Measurements from ENCODE around the gene CISD3.

CISD3 gene

GRCh38 chr17:38741921-38742410, 11.8 kb downstream of the CISD3 start:
- TF ChIP-seq, protein P1, sequence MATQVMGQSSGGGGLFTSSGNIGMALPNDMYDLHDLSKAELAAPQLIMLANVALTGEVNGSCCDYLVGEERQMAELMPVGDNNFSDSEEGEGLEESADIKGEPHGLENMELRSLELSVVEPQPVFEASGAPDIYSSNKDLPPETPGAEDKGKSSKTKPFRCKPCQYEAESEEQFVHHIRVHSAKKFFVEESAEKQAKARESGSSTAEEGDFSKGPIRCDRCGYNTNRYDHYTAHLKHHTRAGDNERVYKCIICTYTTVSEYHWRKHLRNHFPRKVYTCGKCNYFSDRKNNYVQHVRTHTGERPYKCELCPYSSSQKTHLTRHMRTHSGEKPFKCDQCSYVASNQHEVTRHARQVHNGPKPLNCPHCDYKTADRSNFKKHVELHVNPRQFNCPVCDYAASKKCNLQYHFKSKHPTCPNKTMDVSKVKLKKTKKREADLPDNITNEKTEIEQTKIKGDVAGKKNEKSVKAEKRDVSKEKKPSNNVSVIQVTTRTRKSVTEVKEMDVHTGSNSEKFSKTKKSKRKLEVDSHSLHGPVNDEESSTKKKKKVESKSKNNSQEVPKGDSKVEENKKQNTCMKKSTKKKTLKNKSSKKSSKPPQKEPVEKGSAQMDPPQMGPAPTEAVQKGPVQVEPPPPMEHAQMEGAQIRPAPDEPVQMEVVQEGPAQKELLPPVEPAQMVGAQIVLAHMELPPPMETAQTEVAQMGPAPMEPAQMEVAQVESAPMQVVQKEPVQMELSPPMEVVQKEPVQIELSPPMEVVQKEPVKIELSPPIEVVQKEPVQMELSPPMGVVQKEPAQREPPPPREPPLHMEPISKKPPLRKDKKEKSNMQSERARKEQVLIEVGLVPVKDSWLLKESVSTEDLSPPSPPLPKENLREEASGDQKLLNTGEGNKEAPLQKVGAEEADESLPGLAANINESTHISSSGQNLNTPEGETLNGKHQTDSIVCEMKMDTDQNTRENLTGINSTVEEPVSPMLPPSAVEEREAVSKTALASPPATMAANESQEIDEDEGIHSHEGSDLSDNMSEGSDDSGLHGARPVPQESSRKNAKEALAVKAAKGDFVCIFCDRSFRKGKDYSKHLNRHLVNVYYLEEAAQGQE (IDR thresholded peaks at IDR 0.05; ENCODE audit: insufficient read depth in 1 of 2, low read depth in 2 of 2, low read length in 2 of 2) = no peak
- no peak for TF ChIP-seq SIN3A (IDR thresholded peaks at IDR 0.05; ENCODE audit: borderline replicate concordance, insufficient read depth, low read length)
- TF ChIP-seq POLR2AphosphoS5 (IDR thresholded peaks at IDR 0.05; ENCODE audit: low read depth, low read length) = no peak
- no peak for TF ChIP-seq TAF1 (IDR thresholded peaks at IDR 0.05; ENCODE audit: borderline replicate concordance, insufficient read depth, low read length)
- no peak for TF ChIP-seq FOXP2 (optimal IDR thresholded peaks at IDR 0.05; ENCODE audit: borderline replicate concordance, extremely low read depth, extremely low read length, insufficient read depth)

DNA sequence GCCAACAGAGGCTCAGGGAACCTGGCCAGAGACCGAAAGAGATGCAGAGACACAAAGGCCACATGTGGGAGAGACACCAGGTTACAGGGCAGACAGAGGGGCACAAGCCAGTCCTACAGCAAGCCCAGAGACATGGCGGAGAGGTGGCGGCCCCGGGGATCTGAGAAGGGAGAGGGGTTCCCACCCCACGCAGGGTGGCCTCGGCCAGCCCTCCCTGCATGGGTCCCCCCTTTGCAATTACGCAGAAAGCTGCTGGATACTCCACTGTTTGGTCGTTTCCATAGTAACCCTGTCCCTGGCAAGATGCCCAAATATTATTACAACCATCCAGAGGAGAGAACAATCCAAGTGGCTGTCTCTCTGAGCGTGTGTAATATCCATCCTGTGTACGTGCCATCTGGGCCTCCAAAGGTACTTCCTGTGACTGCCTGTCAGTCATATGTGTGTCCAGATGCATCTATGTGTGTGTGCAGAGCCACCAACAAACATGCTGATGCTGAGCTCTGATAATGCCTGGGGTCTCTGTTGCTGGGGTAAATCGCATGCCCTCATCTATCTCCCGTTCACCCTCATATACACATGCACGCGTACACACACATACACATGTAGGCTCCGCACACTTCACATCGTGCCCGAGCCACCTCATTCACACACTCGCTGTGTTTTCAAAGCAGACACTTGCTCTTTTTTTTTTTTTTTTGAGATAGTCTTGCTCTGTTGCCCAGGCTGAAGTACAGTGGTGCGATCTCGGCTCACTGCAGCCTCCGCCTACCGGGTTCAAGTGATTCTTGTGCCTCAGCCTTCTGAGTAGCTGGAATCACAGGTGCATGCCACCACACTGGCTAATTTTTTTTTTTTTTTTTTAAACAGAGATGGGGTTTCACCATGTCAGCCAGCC, 12.5 kb downstream of the CISD3 start:
- TF ChIP-seq TAF1 (IDR thresholded peaks at IDR 0.05; ENCODE audit: borderline replicate concordance, insufficient read depth, low read length) (no peak), SIN3A (IDR thresholded peaks at IDR 0.05; ENCODE audit: borderline replicate concordance, insufficient read depth, low read length) (peak; percentile 73; the same call in 1 of the 2 replicates), FOXP2 (optimal IDR thresholded peaks at IDR 0.05; ENCODE audit: borderline replicate concordance, extremely low read depth, extremely low read length, insufficient read depth) (peak; percentile 84)
- TF ChIP-seq, protein P1 (IDR thresholded peaks at IDR 0.05; ENCODE audit: insufficient read depth in 1 of 2, low read depth in 2 of 2, low read length in 2 of 2) = 0 out of 4 replicates have a peak, but pooled peaks of 1 of the 2 experiments have one; percentile 9

GRCh38 chr17:38743556-38744171, 13.5 kb downstream of the CISD3 start:
- TF ChIP-seq SIN3A (IDR thresholded peaks at IDR 0.05; ENCODE audit: borderline replicate concordance, insufficient read depth, low read length) (no peak), TAF1 (IDR thresholded peaks at IDR 0.05; ENCODE audit: borderline replicate concordance, insufficient read depth, low read length) (no peak), FOXP2 (optimal IDR thresholded peaks at IDR 0.05; ENCODE audit: borderline replicate concordance, extremely low read depth, extremely low read length, insufficient read depth) (no peak), POLR2AphosphoS5 (IDR thresholded peaks at IDR 0.05; ENCODE audit: low read depth, low read length) (no peak)
- TF ChIP-seq, protein P1 (IDR thresholded peaks at IDR 0.05; ENCODE audit: insufficient read depth in 1 of 2, low read depth in 2 of 2, low read length in 2 of 2) = no peak

DNA sequence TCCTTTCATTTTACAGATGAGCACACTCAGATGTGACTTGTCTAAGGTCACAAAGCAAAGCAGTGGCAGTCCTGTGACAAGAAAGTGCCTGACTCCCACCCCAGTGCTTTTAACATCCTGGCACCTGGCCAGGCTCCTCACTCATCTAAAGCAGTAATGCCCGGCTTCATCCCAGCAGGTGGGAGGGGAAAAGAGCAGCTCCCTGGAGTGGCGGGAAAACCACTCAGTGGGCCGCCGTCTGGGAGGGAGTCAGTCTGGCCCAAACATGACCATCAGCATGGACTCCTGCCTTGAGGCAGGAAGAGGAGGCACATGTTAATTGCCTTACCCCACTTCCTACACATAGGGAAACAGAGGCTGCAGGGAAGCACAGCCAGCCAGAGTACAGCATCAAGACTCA, 15.4 kb downstream of the CISD3 start:
- TF ChIP-seq SIN3A (IDR thresholded peaks at IDR 0.05; ENCODE audit: borderline replicate concordance, insufficient read depth, low read length) = no peak
- TF ChIP-seq, protein P1 (IDR thresholded peaks at IDR 0.05; ENCODE audit: insufficient read depth in 1 of 2, low read depth in 2 of 2, low read length in 2 of 2) = no peak
- TF ChIP-seq FOXP2 (optimal IDR thresholded peaks at IDR 0.05; ENCODE audit: borderline replicate concordance, extremely low read depth, extremely low read length, insufficient read depth) = no peak
- TF ChIP-seq TAF1 (IDR thresholded peaks at IDR 0.05; ENCODE audit: borderline replicate concordance, insufficient read depth, low read length) = peak; percentile 30; the same call in 1 of the 2 replicates
- no peak for TF ChIP-seq POLR2AphosphoS5 (IDR thresholded peaks at IDR 0.05; ENCODE audit: low read depth, low read length)
